Measurements from ENCODE around the gene SKOR1. TPM values are rescaled to one million over a fixed set of nuclear protein-coding genes. Genes with fewer than 3 reads are reported as not detected.

Gene SKOR1
- total RNA-seq, 4 donors from 2014 or later, result 0.27 to 0.79 TPM; not detected in 2

DNA sequence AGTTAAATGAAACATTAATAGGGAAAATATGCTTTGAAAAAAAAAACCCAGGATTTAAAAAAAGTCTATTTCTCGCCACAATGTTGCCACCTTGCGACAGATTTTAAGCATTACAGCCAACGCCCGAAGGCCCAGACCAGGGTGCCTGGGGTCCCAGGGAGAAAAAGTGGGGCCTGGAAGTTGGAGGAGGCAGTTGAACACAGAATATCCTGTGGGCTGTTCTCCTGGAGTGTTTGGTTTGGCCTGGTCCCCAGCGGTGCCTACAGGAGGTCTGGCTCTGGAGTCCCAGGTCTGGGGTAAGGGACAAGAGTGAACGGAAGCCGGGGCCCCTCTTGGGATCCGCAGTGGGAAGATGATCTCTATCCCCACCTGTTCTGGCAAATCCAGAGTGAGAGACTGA is 11.2 kb downstream of the SKOR1 start:
- H3K4me1 ChIP-seq, result peaks cover 29 to 63% (median 55%) of the 10 kb centered on the region in 4 donors
- no peak for TF ChIP-seq POLR2AphosphoS5 (IDR thresholded peaks at IDR 0.05)
- TF ChIP-seq, protein P1, sequence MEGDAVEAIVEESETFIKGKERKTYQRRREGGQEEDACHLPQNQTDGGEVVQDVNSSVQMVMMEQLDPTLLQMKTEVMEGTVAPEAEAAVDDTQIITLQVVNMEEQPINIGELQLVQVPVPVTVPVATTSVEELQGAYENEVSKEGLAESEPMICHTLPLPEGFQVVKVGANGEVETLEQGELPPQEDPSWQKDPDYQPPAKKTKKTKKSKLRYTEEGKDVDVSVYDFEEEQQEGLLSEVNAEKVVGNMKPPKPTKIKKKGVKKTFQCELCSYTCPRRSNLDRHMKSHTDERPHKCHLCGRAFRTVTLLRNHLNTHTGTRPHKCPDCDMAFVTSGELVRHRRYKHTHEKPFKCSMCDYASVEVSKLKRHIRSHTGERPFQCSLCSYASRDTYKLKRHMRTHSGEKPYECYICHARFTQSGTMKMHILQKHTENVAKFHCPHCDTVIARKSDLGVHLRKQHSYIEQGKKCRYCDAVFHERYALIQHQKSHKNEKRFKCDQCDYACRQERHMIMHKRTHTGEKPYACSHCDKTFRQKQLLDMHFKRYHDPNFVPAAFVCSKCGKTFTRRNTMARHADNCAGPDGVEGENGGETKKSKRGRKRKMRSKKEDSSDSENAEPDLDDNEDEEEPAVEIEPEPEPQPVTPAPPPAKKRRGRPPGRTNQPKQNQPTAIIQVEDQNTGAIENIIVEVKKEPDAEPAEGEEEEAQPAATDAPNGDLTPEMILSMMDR (IDR thresholded peaks at IDR 0.05), result peak; percentile 78 to 92 (median 87)
- in situ Hi-C loops (cut with MboI; ENCODE audit: low pct_ligation_motif_present in 1 of 4, low pct_unique_long_range_greater_than_20kb in 1 of 4, low sequenced_read_pairs in 3 of 4), result loop anchor here (10.0 to 25.0 kb wide), 5 partner anchors 322 to 899 kb away; no protein-coding TSS in a partner anchor
- DNase-seq, result peak; percentile 62
- peak overlapping the region in 3 of 4 donors; percentile 16 to 41 (median 30) for H3K4me3 ChIP-seq
- H3K9me3 ChIP-seq, result no peaks in the 10 kb centered on the region
- no peak overlapping the region for H3K27ac ChIP-seq
- peaks cover 48% of the 10 kb centered on the region for H3K27me3 ChIP-seq
- H3K36me3 ChIP-seq, result no peaks in the 10 kb centered on the region
- 0 to 39% methylated on average over 3 to 8 of the region's 8 CpGs for WGBS, 2 donors (ENCODE audit: low coverage in 1 of 2)
- intact Hi-C loops (cut with DNase I; ENCODE audit: low total_unique reads), result loop anchor here (10.0 kb wide), 1 partner anchor 372 kb away; no protein-coding TSS in a partner anchor

DNA sequence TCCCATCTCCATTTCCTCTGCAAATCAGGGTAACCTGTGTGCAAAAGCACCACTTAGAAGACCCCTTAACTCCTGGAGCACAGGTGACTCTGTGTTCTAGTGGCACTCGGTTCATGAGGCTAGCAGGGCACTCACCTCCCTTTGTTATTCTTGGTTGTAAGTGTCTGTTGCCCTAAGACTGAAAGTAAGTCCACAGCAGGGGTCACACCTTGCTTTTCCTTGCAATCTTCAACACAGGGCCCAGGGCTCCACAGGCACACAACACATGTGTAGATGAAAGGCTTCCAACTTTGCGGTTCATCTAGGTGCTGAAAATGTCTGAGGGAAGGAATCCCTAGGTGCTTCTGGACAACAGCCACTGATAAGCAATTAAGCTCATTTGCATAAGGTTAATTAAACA is 11.6 kb downstream of the SKOR1 start:
- no peak for DNase-seq
- H3K4me3 ChIP-seq, result no peak overlapping the region
- TF ChIP-seq EP300 (IDR thresholded peaks at IDR 0.05; ENCODE audit: low read depth) (no peak), POLR2AphosphoS5 (IDR thresholded peaks at IDR 0.05) (no peak), POLR2A (IDR thresholded peaks at IDR 0.05) (no peak)
- TF ChIP-seq, protein P1 (IDR thresholded peaks at IDR 0.05), result no peak
- peaks cover 43% of the 10 kb centered on the region for H3K27me3 ChIP-seq
- H3K4me1 ChIP-seq, result peaks cover 29 to 64% (median 56%) of the 10 kb centered on the region in 4 donors
- H3K9me3 ChIP-seq, result no peaks in the 10 kb centered on the region
- intact Hi-C loops (cut with DNase I; ENCODE audit: low total_unique reads), result loop anchor here (10.0 kb wide), 1 partner anchor 372 kb away; no protein-coding TSS in a partner anchor
- no peak overlapping the region for H3K27ac ChIP-seq
- H3K36me3 ChIP-seq, result no peaks in the 10 kb centered on the region
- WGBS, 2 donors (ENCODE audit: low coverage in 1 of 2), result 57% methylated on average over 2 of the region's 2 CpGs; no CpG with 5 or more reads in 1 of the 2 donors
- in situ Hi-C loops (cut with MboI; ENCODE audit: low pct_ligation_motif_present in 1 of 4, low pct_unique_long_range_greater_than_20kb in 1 of 4, low sequenced_read_pairs in 3 of 4), result loop anchor here (10.0 to 25.0 kb wide), 5 partner anchors 322 to 900 kb away; no protein-coding TSS in a partner anchor

DNA sequence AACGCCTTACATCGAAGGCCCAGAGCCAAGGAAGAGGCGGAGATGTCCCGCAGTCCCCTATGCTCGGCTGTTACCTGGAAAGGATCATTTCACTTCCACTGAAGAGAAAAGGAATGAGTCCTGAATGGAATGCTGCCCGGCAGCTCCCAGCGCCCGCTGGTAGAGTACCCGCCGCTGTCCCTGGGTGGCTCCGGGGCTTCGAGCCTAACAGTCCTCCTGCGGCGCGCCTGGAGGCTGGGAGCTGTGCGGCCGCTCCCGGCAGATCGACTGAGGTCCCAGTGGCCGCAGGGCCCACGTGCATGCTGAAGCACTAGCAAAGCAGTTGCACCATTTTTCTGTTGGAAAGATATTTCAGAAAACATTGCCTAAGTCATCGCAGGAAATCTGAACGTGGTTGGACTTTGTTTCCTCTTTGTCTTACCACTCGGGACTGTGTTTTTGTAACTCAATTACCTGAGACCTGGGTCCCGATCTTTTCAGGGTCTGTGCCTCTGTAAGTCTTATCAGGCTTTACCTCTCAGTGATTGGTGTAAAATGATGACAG is 13.6 kb downstream of the SKOR1 start:
- WGBS, 2 donors (ENCODE audit: low coverage in 1 of 2), result 0 to 23% methylated on average over 3 to 25 of the region's 25 CpGs
- in situ Hi-C loops (cut with MboI; ENCODE audit: low pct_ligation_motif_present in 1 of 4, low pct_unique_long_range_greater_than_20kb in 1 of 4, low sequenced_read_pairs in 3 of 4), result loop anchor here (10.0 to 25.0 kb wide), 5 partner anchors 324 to 902 kb away; no protein-coding TSS in a partner anchor
- H3K4me1 ChIP-seq, result peaks cover 24 to 47% (median 41%) of the 10 kb centered on the region in 4 donors
- intact Hi-C loops (cut with DNase I; ENCODE audit: low total_unique reads), result loop anchor here (10.0 kb wide), 1 partner anchor 374 kb away; no protein-coding TSS in a partner anchor
- peaks cover 24% of the 10 kb centered on the region for H3K27me3 ChIP-seq
- TF ChIP-seq, protein P1 (IDR thresholded peaks at IDR 0.05), result peak in 3 of 5 experiments; percentile 6 to 33 (median 33)
- no peak for TF ChIP-seq EP300 (IDR thresholded peaks at IDR 0.05; ENCODE audit: low read depth)
- no peaks in the 10 kb centered on the region for H3K36me3 ChIP-seq
- peak overlapping the region; percentile 6 to 94 (median 84) for H3K4me3 ChIP-seq
- DNase-seq, result peak; percentile 65
- H3K9me3 ChIP-seq, result no peaks in the 10 kb centered on the region
- H3K27ac ChIP-seq, result peak overlapping the region; percentile 97 to 100 (median 98)

DNA sequence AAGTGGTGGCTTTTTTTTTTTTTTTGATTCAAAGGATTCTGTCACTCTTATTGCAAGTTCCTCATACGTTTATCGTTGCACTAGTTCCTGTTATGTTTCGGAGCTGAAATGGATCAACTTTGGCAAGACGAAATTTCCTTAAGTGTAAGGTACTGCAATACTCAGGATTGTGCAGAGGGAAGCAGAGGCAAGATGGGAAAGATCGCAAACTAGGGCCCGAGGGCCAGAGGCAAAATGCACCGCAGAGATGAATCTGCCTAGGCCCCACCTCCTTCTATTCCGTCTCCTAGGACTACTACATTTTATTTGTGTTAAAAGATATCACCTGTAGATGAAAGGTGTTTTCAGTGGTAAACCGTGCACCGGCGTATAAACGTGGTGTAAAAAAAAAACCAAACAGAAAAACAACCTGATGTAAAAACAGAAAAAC is 14.2 kb downstream of the SKOR1 start:
- peaks cover 18% of the 10 kb centered on the region for H3K27me3 ChIP-seq

More for the DNA sequence above, 14.2 kb downstream of the SKOR1 start:
- no peaks in the 10 kb centered on the region for H3K36me3 ChIP-seq
- in situ Hi-C loops (cut with MboI; ENCODE audit: low pct_ligation_motif_present in 1 of 4, low pct_unique_long_range_greater_than_20kb in 1 of 4, low sequenced_read_pairs in 3 of 4) (loop anchor here (10.0 to 25.0 kb wide), 5 partner anchors 325 to 902 kb away; no protein-coding TSS in a partner anchor), intact Hi-C loops (cut with DNase I; ENCODE audit: low total_unique reads) (loop anchor here (10.0 kb wide), 1 partner anchor 375 kb away; no protein-coding TSS in a partner anchor)
- peak overlapping the region; percentile 13 to 94 (median 84) for H3K4me3 ChIP-seq
- WGBS, 2 donors (ENCODE audit: low coverage in 1 of 2), result 0 to 1% methylated on average over 3 to 12 of the region's 12 CpGs
- TF ChIP-seq POLR2AphosphoS5 (IDR thresholded peaks at IDR 0.05) (no peak), POLR2A (IDR thresholded peaks at IDR 0.05) (no peak), EP300 (IDR thresholded peaks at IDR 0.05; ENCODE audit: low read depth) (no peak)
- TF ChIP-seq, protein P1 (IDR thresholded peaks at IDR 0.05), result no peak
- no peak for DNase-seq
- no peaks in the 10 kb centered on the region for H3K9me3 ChIP-seq
- H3K4me1 ChIP-seq, result peaks cover 18 to 41% (median 35%) of the 10 kb centered on the region in 4 donors
- peak overlapping the region; percentile 97 to 100 (median 98) for H3K27ac ChIP-seq

Data from transverse colon (tissue), 4 donors.